DMS 273 (cell line): ENCODE measurements around the gene GPR17.

Experiments used
- DNase-seq: peaks from one replicate; lab custom pipeline; 2025; ENCODE audit not compliant: unreplicated experiment; lab: John Stamatoyannopoulos, UW

Gene GPR17

GRCh38 chr2:127640082-127641072 is 5.6 kb upstream of the GPR17 start:
- DNase-seq = peak; percentile 49

DNA sequence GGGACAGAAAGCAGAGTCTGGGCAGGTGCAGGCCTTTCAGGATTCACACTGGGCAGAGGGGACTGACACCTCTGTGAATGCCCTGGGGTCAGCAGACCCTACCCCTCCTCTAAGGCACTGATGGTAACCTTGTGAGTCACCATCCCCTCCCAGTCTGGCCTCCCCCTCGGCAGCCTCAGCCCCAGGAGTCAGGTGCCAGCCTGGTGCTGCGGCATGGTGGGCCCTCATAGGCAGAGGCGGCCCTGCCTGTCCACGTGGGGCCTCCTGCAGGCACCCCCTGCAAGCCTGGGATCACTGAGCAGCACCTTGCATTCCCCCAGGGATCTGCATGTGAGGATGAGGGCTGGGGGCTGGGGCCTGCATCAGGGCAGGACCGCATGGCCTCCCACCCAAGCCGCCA is 4.8 kb upstream of the GPR17 start:
- DNase-seq = no peak

DNA sequence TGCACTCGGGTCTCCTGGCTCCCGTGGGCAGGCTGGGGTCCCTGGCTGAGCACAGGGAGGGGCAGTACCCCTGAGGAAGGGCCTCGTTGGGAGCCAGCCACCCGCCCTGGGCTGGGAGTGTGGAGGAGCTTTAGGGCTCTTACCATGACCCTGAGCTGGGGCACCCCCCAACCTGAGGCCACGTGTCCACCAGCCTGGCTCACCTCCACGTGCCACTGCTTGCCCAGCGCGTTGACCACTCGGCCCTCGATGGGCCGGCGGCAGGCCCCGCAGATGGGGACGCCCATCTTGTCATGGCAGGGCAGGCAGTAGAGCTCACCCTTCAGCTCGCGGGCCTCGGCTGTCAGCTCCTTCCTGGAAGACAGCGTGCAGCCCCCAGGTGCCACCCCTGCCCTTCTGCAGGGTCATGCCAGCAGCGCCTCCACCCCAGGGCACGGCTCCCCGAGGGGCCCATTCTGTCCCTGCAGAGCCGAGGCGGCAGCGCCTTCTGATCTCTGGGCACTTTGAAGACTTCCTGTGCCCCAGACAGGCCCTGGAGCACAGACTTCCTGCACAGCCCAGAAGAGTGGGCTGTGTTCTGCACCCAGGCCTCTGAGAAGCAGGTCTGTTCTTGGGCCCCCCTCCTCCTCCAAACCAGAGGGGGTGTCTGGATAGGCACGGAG is 4.0 kb upstream of the GPR17 start:
- no peak for DNase-seq

DNA sequence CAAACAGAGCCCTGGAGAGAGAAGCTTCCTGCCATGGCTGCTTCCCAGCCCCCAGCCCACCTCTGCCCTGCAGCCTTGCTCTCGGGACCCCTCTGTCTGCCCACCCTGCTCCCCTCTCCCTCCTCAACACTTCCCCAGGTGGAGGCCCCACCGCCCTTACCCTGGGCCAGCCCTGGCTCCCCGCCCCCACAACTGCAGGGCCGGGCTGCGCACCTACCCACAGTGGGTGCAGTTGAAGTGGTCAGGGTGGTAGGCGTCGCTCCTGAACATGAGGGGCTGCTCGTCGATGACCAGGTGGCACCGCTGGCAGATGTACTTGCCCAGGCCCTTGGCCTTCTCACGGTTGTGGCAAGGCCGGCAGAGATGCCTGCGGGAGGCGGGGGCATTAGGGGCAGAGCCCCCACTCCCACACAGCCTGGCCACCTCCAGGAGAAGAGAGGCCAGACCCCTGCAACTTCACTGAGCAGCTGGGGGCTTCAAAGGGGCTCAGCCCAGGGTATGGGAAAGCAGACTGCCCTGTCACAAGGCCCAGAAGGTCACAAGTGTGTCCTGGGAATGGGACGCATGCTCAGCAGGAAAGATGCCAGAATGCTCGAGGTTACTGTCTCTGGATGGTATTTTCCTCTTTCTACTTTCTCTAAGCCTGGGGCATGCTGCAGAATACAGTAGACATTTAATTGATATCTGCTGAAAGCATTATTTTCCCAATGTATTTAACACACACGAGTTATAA is 3.1 kb upstream of the GPR17 start:
- no peak for DNase-seq

- DNase-seq = no peak
Observed at GRCh38 chr2:127643439-127644065, 2.4 kb upstream of the GPR17 start.

DNA sequence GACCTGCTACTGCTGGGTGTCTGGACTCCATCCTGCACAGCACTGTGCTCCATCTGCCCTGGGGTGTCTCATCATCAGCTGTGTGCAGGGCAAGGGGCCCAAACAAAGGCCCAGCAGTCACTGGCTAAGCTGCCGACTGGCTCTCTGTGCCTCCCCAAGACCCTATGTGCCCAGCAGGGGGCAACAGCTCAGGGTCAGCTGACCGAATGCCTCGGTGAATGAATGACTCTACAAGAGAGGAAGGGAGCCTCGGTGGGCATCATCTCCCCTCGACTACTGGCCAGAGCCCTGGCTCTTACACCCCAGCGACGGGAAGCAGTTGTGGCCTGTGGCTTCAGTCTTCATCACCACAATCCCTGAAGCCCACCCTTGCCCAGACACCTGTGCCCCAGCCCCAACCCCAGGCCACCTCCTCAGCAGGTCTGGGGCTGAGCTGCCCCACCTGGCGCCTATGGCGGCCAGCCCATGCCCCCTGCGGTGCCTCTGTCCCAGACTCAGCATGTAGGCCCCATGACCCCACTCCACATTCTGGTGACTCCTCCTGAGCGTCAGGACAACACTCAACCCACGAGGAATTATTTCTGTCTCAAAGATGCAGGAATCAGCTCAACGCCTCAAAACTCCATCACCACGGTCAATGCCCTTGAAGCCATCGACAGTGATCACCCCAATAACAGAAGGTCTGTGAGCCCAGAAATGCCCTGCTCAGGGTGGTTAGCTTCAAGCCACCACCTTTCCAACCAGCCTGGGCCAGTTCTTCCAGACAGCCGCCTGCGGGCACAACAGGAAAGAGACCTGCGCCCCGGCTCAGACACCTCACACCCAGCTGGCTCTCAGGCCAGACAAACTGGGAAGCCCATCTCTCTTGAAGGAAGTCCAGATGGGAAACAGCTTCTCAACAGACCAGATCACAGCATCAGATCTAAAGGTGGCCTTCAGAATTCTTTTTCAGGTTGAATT is 1.6 kb upstream of the GPR17 start:
- peak; percentile 23 for DNase-seq

DNA sequence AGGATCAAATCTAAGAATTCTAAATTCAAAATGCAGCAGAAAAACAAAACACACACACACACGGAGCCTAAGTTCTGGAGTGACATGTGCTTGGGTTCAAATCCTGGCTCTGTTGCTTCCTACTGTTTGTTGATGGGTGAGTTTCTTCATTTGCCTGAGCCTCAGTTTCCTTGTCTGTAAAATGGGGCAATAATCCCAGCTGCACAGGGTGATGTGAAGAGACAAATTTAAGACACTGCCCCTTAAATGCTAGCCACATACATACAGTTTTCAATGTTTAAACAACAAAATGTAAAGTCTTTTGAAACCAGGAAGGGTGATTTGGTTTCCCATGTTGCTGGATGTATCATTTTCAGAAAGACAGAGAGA is 943 bp upstream of the GPR17 start:
- no peak for DNase-seq

GRCh38 chr2:127646487-127647241 is 711 bp downstream of the GPR17 start:
- no peak for DNase-seq

DNA sequence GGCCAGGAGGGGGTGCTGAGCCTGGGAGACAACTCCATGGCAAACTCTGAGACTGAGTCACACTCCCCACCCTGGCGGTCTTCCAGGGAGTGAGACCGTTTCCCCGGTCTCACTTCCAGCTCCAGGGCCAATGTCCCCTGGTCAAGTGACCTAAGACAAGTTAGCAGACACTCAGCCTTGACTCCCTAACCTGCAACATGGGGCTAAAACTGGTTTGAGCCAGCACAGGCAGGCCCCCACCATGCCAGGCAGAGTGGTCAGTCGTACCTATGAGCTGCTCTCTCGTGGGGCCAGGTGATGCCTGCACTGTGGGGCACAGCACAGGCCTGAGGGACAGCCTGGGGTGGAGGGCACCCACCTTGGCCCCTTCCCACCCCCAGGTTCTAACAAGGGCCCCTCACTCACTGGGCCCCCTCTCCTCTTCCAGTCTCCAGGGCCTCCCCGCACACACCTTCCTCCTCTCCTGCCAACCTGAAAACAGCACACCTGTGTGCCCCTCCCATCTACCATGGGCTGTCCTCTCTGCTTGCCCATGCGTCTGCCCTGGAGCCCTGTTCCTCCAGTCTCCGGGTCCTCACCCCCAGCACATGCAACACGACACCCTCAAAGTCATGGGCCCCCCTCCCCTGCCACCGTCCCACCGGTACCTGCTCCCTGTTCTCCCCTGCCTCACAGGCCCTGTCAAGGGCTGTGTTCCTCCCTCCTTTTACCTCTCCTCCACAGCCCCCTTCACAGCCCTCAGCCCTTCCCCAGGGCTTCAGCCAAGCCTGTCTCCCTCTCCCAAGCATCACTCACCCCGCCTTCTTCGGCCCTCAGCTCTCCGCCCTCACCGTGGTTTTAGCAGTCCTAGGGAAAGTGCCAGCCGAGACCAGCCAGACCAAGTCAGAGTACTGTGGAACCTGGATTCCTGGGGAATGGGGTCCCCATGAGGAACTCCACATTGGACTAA is 1.6 kb downstream of the GPR17 start:
- DNase-seq = no peak

DNA sequence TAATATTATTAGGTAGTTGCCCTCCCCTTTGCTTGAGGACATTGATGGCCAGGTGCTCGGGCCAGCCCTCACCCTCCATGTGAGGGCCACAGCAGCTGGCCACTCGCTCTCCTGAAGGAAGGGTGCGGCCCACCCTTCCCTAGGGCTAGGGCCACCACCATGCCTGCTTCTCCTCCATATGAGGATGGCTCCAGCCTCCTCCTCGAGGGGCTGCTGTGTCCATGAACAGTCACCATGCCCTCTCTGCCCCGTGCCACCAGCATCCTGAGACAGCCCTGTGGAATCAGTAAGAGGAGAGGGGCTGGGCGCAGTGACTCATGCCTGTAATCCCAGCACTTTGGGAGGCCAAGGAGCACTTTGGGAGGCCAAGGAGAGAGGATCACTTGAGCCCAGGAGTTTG is 2.4 kb downstream of the GPR17 start:
- no peak for DNase-seq

DNA sequence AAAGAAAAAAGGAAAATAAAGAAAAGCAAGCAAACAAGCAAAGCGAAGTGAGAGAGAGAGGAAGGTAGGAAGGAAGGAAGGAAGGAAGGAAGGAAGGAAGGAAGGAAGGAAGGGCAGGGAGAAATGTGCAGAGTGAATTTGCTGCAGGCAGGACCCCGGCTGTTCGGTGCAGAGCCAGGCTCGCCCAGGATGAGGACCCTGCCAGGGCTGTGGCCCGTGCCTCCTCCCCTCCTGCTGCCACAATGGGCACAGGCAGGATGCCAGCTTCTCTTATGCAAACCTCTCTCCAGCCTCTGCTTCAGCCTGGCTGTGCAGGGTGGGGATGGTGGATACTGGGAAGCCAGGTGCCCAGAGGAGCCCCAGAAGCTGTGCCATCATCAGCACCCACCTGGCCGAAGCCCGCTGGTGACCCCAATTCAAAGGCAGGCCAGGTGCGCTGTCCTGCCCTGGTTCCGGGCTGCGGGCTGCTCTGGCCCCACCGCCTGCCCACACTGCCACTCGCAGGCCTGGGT is 3.2 kb downstream of the GPR17 start:
- peak; percentile 51 for DNase-seq

- DNase-seq = peak; percentile 95
Observed at GRCh38 chr2:127649684-127650040, 3.7 kb downstream of the GPR17 start.

- no peak for DNase-seq
Observed at GRCh38 chr2:127650041-127650784, 4.3 kb downstream of the GPR17 start.

GRCh38 chr2:127650785-127651380 is 4.9 kb downstream of the GPR17 start:
- DNase-seq = no peak

GRCh38 chr2:127651381-127651809 is 5.4 kb downstream of the GPR17 start:
- DNase-seq = no peak

DNA sequence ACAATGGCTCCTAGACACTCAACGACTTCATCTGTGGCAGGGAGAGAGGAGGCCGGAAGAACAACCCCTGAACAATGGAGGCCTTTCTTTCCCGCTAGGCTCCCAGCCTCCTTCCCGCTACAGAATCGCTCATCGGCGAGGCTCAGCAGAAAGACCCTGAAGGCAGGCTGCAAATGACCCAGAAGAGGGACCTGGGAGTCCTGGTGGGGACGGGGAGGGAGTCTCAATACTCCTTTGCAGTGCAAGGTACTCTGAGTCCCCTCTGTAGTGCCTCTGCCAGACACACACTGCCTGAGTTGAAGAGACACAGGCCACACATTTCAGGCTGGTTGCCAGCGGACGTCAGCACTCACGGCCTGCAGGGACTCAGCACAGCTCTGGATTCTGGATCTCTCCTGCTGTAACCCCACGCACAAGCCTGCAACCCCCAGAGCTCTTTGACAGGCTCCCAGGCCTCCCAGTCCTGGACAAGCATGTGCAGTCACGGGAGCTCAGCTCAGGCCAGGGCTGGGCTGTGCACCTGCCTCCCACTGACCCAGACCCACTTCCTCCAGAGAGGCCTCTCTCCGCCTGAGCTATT is 6.1 kb downstream of the GPR17 start:
- DNase-seq = peak; percentile 13
